ENCODE measurements around the gene PLA1A.

PLA1A gene

DNA sequence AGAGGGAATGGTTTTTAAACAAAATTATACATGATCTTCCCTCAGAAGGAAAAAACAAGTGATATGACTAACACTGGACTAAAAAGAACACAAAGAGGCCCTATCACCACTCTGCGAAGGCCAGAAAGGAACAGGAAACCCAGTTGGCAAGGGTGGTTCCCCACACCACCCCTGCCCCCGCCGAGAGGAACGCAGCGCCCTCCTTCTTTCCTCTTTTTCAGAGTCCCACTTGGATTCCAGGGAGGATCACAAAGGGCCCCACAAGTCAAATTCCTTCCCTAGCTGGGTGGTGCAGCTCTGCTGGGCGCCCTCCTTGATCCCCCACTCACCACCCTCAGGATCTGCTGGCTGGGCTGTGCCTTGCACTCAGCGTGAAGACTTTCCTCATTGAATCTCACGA lies 29.8 kb downstream of the PLA1A start:
- ChIA-PET POLR2A (ENCODE audit: low non-redundant PET) (no interaction called here), CTCF (interaction anchor here (0.6 kb wide), 1 partner anchor 371 kb away, joined by 3 read pairs; no protein-coding TSS in a partner anchor)
- TF ChIP-seq, protein P1, sequence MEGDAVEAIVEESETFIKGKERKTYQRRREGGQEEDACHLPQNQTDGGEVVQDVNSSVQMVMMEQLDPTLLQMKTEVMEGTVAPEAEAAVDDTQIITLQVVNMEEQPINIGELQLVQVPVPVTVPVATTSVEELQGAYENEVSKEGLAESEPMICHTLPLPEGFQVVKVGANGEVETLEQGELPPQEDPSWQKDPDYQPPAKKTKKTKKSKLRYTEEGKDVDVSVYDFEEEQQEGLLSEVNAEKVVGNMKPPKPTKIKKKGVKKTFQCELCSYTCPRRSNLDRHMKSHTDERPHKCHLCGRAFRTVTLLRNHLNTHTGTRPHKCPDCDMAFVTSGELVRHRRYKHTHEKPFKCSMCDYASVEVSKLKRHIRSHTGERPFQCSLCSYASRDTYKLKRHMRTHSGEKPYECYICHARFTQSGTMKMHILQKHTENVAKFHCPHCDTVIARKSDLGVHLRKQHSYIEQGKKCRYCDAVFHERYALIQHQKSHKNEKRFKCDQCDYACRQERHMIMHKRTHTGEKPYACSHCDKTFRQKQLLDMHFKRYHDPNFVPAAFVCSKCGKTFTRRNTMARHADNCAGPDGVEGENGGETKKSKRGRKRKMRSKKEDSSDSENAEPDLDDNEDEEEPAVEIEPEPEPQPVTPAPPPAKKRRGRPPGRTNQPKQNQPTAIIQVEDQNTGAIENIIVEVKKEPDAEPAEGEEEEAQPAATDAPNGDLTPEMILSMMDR (conservative IDR thresholded peaks at IDR 0.05; ENCODE audit: low read depth): no peak
- H3K27ac ChIP-seq: no peak overlapping the region
- DNase-seq (ENCODE audit: low spot score): no peak

DNA sequence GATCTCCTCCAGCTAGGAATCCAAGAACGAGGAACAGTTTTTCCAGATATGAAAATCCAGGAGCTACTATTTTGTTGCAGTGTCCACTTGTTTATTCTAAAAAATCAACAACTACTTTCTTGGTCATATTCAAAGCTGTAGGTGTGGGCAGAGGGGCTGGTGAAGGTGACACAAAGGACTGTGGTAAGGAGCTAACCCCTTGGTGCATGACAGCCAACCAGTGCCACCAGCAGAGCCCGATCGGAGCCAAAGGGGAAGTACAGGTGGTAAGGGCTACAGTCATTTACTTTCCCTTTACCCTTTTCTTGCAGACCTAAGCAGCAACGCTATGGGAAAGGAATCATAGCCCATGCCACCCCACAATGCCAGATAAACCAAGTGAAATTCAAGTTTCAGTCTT lies 30.7 kb downstream of the PLA1A start:
- POLR2A ChIA-PET (ENCODE audit: low non-redundant PET): no interaction called here
- no peak for DNase-seq (ENCODE audit: low spot score)
- H3K27ac ChIP-seq: no peak overlapping the region
- CTCF ChIA-PET: interaction anchor here (0.6 kb wide), 1 partner anchor 27 kb away, joined by 3 read pairs; no protein-coding TSS in a partner anchor
- TF ChIP-seq, protein P1 (conservative IDR thresholded peaks at IDR 0.05; ENCODE audit: low read depth): no peak

DNA sequence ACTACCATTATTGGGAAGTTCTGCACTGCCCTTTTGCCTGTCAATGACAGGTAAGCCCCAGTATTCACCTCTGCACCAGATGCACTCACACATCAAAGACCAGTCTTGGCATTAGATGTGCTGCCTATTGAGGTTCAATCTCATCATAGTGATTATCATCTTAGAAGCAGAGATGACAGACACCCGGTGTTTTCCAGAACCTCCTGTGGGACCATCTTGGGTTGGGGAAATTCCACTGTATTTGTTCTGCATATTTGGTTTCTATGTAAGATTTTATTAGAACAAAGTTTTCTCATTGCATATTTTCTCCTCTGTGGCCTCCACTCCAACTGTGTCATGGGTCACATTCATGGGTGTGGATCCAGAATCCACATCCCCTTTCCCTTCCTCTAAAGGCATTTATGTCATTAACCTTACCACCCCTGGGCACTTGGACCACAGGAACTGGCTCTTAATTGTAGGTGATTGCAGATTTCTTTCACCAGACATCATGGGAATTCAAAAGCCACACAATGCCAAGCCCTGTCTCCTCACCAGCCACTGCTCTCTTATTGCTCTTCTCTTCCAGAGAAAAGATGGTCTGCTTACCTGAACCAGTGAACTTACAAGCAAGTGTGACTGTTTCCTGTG lies 31.2 kb downstream of the PLA1A start:
- no peak for DNase-seq (ENCODE audit: low spot score)
- CTCF ChIA-PET: interaction anchor here (0.6 kb wide), 1 partner anchor 27 kb away, joined by 3 read pairs; no protein-coding TSS in a partner anchor
- POLR2A ChIA-PET (ENCODE audit: low non-redundant PET): no interaction called here

DNA sequence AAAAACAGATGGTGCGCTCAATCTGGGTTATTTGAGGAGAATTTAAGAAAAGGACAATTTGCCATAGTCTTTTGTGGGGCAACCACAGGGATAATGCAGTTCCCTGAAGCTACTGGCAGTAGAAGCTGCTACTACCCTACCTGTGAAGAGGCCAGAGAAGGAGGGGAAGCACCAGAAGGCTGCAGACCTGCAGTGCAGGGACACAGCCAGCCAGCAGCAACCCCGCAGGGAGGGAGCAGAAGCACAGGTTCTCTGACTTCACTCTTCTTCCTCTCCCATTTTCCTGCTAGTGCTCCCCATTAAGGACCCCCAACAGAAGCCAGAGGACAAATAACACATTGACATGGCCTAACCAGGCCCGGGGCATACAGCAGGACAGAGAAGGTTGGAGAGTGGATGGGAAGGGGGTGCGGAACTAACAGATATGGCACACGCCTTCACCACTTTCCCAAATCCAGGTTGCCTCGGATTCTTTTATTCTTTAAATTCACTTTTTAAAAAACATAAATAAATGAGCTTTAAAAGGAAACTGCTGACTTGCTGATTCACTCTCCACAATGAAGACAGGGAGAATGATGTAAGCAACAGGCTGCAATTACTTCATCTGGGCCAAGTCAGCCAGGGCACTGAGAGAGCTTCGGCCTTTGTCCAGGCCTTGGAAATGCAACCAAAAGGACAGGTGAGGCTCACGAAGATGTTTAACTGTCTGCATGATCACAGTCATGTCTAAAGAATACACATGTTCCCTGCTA lies 32.6 kb downstream of the PLA1A start:
- no peak overlapping the region for H3K27ac ChIP-seq
- ChIA-PET POLR2A (ENCODE audit: low non-redundant PET) (no interaction called here), CTCF (interaction anchor here (0.7 kb wide), 1 partner anchor 13 kb away, joined by 3 read pairs; no protein-coding TSS in a partner anchor)
- DNase-seq (ENCODE audit: low spot score): no peak
- TF ChIP-seq, protein P1 (conservative IDR thresholded peaks at IDR 0.05; ENCODE audit: low read depth): no peak

More for the DNA sequence above, 31.2 kb downstream of the PLA1A start:
- TF ChIP-seq, protein P1 (conservative IDR thresholded peaks at IDR 0.05; ENCODE audit: low read depth): no peak
- H3K27ac ChIP-seq: no peak overlapping the region

DNA sequence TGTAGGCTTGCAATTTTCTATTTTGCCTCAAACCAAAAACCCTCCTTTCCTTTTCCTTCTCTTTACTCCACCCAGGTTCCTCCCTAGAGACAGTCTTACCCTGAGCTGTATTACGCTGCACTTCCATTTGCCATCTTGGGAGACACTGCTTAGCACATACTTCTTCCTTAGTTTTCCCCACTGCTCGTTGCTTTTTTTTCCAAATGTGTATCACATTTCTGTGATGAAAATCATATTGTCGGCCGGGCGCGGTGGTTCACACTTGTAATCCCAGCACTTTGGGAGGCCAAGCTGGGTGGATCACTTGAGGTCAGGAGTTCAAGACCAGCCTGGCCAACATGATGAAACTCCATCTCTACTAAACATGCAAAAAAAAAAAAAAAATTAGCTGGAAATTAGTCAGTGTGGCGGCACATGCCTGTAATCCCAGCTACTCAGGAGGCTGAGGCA lies 33.2 kb downstream of the PLA1A start:
- ChIA-PET POLR2A (ENCODE audit: low non-redundant PET) (no interaction called here), CTCF (interaction anchor here (0.6 kb wide), 1 partner anchor 386 kb away, joined by 3 read pairs; no protein-coding TSS in a partner anchor)
- no peak for DNase-seq (ENCODE audit: low spot score)
- H3K27ac ChIP-seq: no peak overlapping the region
- TF ChIP-seq, protein P1 (conservative IDR thresholded peaks at IDR 0.05; ENCODE audit: low read depth): no peak

DNA sequence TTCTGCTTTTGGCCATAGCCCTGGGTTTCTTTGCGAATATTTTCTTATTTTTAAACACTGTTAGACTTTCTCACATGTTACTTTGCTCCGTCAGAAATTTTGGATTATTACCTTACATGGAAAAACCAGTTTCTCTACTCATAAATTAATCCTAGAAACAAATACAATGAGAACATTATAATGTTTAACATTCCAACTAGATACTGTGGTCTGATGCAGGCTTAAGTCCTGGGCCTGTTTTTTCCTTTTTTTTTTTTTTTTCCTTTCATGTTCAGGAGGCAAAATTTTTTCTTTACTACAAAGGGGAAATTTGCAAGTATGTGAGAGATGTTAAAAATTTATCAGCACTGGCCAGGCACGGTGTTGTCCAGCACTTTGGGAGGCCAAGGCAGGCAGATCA lies 33.8 kb downstream of the PLA1A start:
- TF ChIP-seq, protein P1 (conservative IDR thresholded peaks at IDR 0.05; ENCODE audit: low read depth): no peak
- no peak overlapping the region for H3K27ac ChIP-seq
- ChIA-PET POLR2A (ENCODE audit: low non-redundant PET) (no interaction called here), CTCF (interaction anchor here (0.6 to 0.7 kb wide), 2 partner anchors 11 to 386 kb away, joined by 3 to 5 read pairs; no protein-coding TSS in a partner anchor)
- DNase-seq (ENCODE audit: low spot score): no peak
